SK-N-SH (cell line): Measurements from ENCODE around the gene OSGIN1. TPM values are rescaled to one million over a fixed set of nuclear protein-coding genes. Genes with fewer than 3 reads are reported as not detected.

ENCODE experiments used
- CTCF ChIA-PET: fragments of 300-600, 350-600 bp; formaldehyde crosslinking; extraction: SDS; loops from one replicate; lab custom pipeline; 2021; lab: Yijun Ruan, JAX
- POLR2A ChIA-PET: fragments of 350-600 bp; sonication (Branson Sonifier 250); formaldehyde crosslinking; extraction: SDS; loops from one replicate; lab custom pipeline; 2020; ENCODE audit warnings: antibody characterized with exemption, inconsistent platforms; lab: Yijun Ruan, JAX
- DNase-seq: peaks from one replicate; pipeline ENCODE4 v3.0.0; 2012
- H2AFZ ChIP-seq: fragments of 200-600 bp; sonication (generic); 2 replicates; pipeline ENCODE4 v1.8.1; 2016; ENCODE audit warnings: antibody characterized with exemption, mild to moderate bottlenecking, low read depth
- H3F3A ChIP-seq: fragments of 200-600 bp; sonication (generic); replicated peaks from 2 replicates; pipeline ENCODE3; 2016; ENCODE audit warnings: antibody characterized with exemption, mild to moderate bottlenecking; ENCODE audit not compliant: insufficient read depth
- H3K27ac ChIP-seq, 2 experiments: fragments of 200-500 bp in 1 of 2; fragments of 200-600 bp in 1 of 2; sonication (Bioruptor generic) in 1 of 2; sonication (generic), shearing (Covaris generic) in 1 of 2; 2 replicates each; pipeline versions ENCODE4 v1.5.1 to v1.6.1; 2014 to 2016; ENCODE audit warnings: low read depth in 2 of 2, inconsistent platforms in 1 of 2, low read length in 1 of 2, mild to moderate bottlenecking in 1 of 2, mixed read lengths in 1 of 2
- H3K27me3 ChIP-seq: fragments of 200-600 bp; sonication (generic), shearing (Covaris generic); 2 replicates; pipeline ENCODE4 v1.6.1; 2016; ENCODE audit warnings: mixed run types; ENCODE audit not compliant: insufficient read depth
- H3K36me3 ChIP-seq, 2 experiments: fragments of 200-500 bp in 1 of 2; fragments of 200-600 bp in 1 of 2; sonication (Bioruptor generic) in 1 of 2; sonication (generic) in 1 of 2; replicated peaks in 1 of 2; 2 replicates each; pipeline versions ENCODE3 to v1.5.1; 2014 to 2016; ENCODE audit warnings: low read length in 1 of 2, mild to moderate bottlenecking in 1 of 2; ENCODE audit not compliant: insufficient read depth in 2 of 2, control insufficient read depth in 1 of 2
- H3K4me1 ChIP-seq, 2 experiments: fragments of 200-500 bp in 1 of 2; fragments of 200-600 bp in 1 of 2; sonication (Bioruptor generic) in 1 of 2; sonication (generic), shearing (Covaris generic) in 1 of 2; 2 replicates each; pipeline versions ENCODE4 v1.5.1 to v1.6.1; 2014 to 2016; ENCODE audit warnings: low read depth in 1 of 2, low read length in 1 of 2, mixed run types in 1 of 2; ENCODE audit not compliant: insufficient read depth in 2 of 2, control insufficient read depth in 1 of 2
- H3K4me2 ChIP-seq: fragments of 200-600 bp; sonication (generic), shearing (Covaris generic); 2 replicates; pipeline ENCODE4 v1.6.1; 2017; ENCODE audit warnings: mixed run types
- H3K4me3 ChIP-seq, 2 experiments: fragments of 200-500 bp in 1 of 2; fragments of 200-600 bp in 1 of 2; sonication (Bioruptor generic) in 1 of 2; sonication (generic), shearing (Covaris generic) in 1 of 2; 2 replicates each; pipeline versions ENCODE4 v1.5.1 to v1.8.1; 2014 to 2016; ENCODE audit warnings: low read depth in 2 of 2, inconsistent platforms in 1 of 2, low read length in 1 of 2, mild to moderate bottlenecking in 1 of 2, mixed read lengths in 1 of 2, moderate library complexity in 1 of 2
- H3K79me2 ChIP-seq: fragments of 200-600 bp; sonication (generic); 2 replicates; pipeline ENCODE4 v1.8.1; 2017; ENCODE audit warnings: mild to moderate bottlenecking; ENCODE audit not compliant: insufficient read depth
- H3K9ac ChIP-seq: fragments of 200-600 bp; sonication (generic); 2 replicates; pipeline ENCODE4 v1.6.1; 2017; ENCODE audit warnings: mixed run types
- H3K9me2 ChIP-seq: fragments of 200-600 bp; sonication (generic); 2 replicates; pipeline ENCODE4 v1.6.1; 2017; ENCODE audit warnings: mixed run types
- H3K9me3 ChIP-seq: fragments of 200-600 bp; sonication (generic); 2 replicates; pipeline ENCODE4 v1.6.1; 2017; ENCODE audit warnings: mixed run types, mild to moderate bottlenecking, moderate library complexity
- H4K20me1 ChIP-seq: fragments of 200-600 bp; sonication (generic); 2 replicates; pipeline ENCODE4 v1.6.1; 2017; ENCODE audit warnings: mild to moderate bottlenecking, mixed run types; ENCODE audit not compliant: insufficient read depth
- CTCF ChIP-seq: fragments of 200-600 bp; sonication (generic); IDR thresholded peaks from 2 replicates; pipeline ENCODE4 v1.6.1; 2017; ENCODE audit warnings: antibody characterized with exemption, mild to moderate bottlenecking, moderate library complexity
- ELF1 ChIP-seq: IDR thresholded peaks from 2 replicates; pipeline ENCODE4 v1.4.0; 2012
- FOSL2 ChIP-seq: IDR thresholded peaks from 2 replicates; pipeline ENCODE4 v1.4.0; 2012; ENCODE audit warnings: low read depth, mild to moderate bottlenecking, moderate library complexity, borderline replicate concordance
- FOXM1 ChIP-seq: IDR thresholded peaks from 2 replicates; pipeline ENCODE4 v1.4.0; 2012; ENCODE audit warnings: low read depth, mild to moderate bottlenecking
- GATA2 ChIP-seq: sonication (generic); formaldehyde crosslinking; IDR thresholded peaks from 2 replicates; pipeline ENCODE4 v1.5.0; 2020; ENCODE audit warnings: mild to moderate bottlenecking, missing genetic modification reagents
- IRF3 ChIP-seq: fragments of 150-350 bp; IDR thresholded peaks from 2 replicates; pipeline ENCODE4 v1.6.1; 2016; ENCODE audit warnings: mild to moderate bottlenecking, low read depth, low read length
- POLR2AphosphoS5 ChIP-seq: IDR thresholded peaks from 2 replicates; pipeline ENCODE4 v1.6.1; 2012; ENCODE audit warnings: low read depth, low read length
- RCOR1 ChIP-seq: fragments of 150-350 bp; IDR thresholded peaks from 2 replicates; pipeline ENCODE4 v1.6.1; 2017; ENCODE audit warnings: antibody characterized with exemption, low read length
- RFX5 ChIP-seq: IDR thresholded peaks from 2 replicates; pipeline ENCODE4 v1.6.1; 2012; ENCODE audit warnings: mild to moderate bottlenecking, improper control_type of control experiment, low read length
- RXRA ChIP-seq: IDR thresholded peaks from 2 replicates; pipeline ENCODE4 v1.4.0; 2012; ENCODE audit warnings: low read depth, mild to moderate bottlenecking, borderline replicate concordance
- TAF1 ChIP-seq: IDR thresholded peaks from 2 replicates; pipeline ENCODE4 v1.6.1; 2012; ENCODE audit warnings: low read depth, mild to moderate bottlenecking, low read length, moderate library complexity, borderline replicate concordance
- TCF12 ChIP-seq: IDR thresholded peaks from 2 replicates; pipeline ENCODE4 v1.4.0; 2012
- TEAD4 ChIP-seq: IDR thresholded peaks from 2 replicates; pipeline ENCODE4 v1.4.0; 2012; ENCODE audit warnings: mild to moderate bottlenecking, borderline replicate concordance; ENCODE audit not compliant: insufficient read depth
- USF2 ChIP-seq: fragments of 150-350 bp; IDR thresholded peaks from 2 replicates; pipeline ENCODE4 v1.6.1; 2017; ENCODE audit warnings: antibody characterized with exemption, low read length, low read depth, borderline replicate concordance
- YY1 ChIP-seq: IDR thresholded peaks from 2 replicates; pipeline ENCODE4 v1.4.0; 2012; ENCODE audit warnings: low read depth, mild to moderate bottlenecking
- WGBS: methylation state at CpG from one replicate; pipeline ENCODE4 v1.1.6; 2017; ENCODE audit warnings: low lambda C conversion rate; 5-methylcytosine and 5-hydroxymethylcytosine counted together
- polyA plus RNA-seq, 3 experiments: library from polyadenylated mRNA; depleted of rRNA; stranded (reverse); fragments of >200 nt; gene quantifications; 2 replicates each; pipeline ENCODE4 v1.2.3, GENCODE V29; 2012

The OSGIN1 gene
- polyA plus RNA-seq, 1 of the 3 experiments (the other 2 are of a cell fraction): 4.8 TPM

GRCh38 chr16:83968891-83969649 is 16.0 kb downstream of the OSGIN1 start:
- TF ChIP-seq ELF1 (no peak), YY1 (no peak), TAF1 (no peak), USF2 (no peak), GATA2 (CRISPR knock-in tag) (no peak), CTCF (no peak), TCF12 (no peak), IRF3 (no peak), RCOR1 (no peak), FOXM1 (no peak), FOSL2 (no peak), TEAD4 (no peak), RFX5 (no peak), RXRA (no peak), POLR2AphosphoS5 (no peak)
- ChIA-PET CTCF (interaction anchor here (0.8 to 5.3 kb wide), 8 partner anchors 12 to 339 kb away, joined by 3 to 28 read pairs (median 4); no protein-coding TSS in a partner anchor), POLR2A (no interaction called here)
- no peak for DNase-seq
- H3K27me3 ChIP-seq: no peaks in the 10 kb centered on the region
- no peaks in the 10 kb centered on the region for H3K9me2 ChIP-seq
- WGBS: 50% methylated on average over 21 of the region's 45 CpGs
- H3K9ac ChIP-seq: no peak overlapping the region
- H3K79me2 ChIP-seq: no peaks in the 10 kb centered on the region
- H3K9me3 ChIP-seq: no peaks in the 10 kb centered on the region
- no peaks in the 10 kb centered on the region for H4K20me1 ChIP-seq
- H3K4me3 ChIP-seq: peak overlapping the region in 1 of 2 experiments; percentile 32; a peak in 2 of 4 replicates
- no peaks in the 10 kb centered on the region for H3K4me1 ChIP-seq
- H3K36me3 ChIP-seq: no peaks in the 10 kb centered on the region
- H3K4me2 ChIP-seq: no peak overlapping the region
- no peaks in the 10 kb centered on the region for H3F3A ChIP-seq
- no peak overlapping the region for H3K27ac ChIP-seq
- H2AFZ ChIP-seq: no peak overlapping the region
